22Rv1 (cell line): ENCODE results near the gene SLC18B1.

ENCODE experiments used
- H3K27ac ChIP-seq: fragments of 450-650 bp; 2 replicates; pipeline ENCODE4 v1.5.1; 2017
- ZFX ChIP-seq: fragments of 450-650 bp; IDR thresholded peaks from 2 replicates; pipeline ENCODE4 v1.6.1; 2017; ENCODE audit warnings: antibody characterized with exemption, borderline replicate concordance
- TF ChIP-seq, protein P1 (sequence below): fragments of 450-650 bp; IDR thresholded peaks from 2 replicates; pipeline ENCODE4 v1.5.1; 2017; ENCODE audit warnings: mild to moderate bottlenecking

SLC18B1 gene

DNA sequence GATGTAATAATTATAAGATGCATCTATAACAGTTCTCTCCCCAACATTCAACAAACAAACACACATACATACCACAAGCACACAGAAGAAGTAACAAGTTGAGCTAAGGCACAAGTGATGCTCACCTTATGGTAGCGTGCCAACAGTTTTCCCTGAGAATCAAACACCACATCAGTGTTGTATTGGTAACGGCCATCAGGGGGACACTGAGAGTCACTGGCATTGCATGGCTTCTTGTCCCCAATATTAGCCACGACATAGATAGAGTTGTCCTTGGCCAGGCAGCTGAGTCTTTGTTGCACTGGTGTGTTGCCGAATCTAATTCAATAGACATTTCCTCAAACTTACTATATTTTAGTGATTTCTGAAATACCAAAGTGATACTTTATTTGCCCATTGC lies 69.8 kb downstream of the SLC18B1 start:
- H3K27ac ChIP-seq, result no peak overlapping the region
- TF ChIP-seq, protein P1, sequence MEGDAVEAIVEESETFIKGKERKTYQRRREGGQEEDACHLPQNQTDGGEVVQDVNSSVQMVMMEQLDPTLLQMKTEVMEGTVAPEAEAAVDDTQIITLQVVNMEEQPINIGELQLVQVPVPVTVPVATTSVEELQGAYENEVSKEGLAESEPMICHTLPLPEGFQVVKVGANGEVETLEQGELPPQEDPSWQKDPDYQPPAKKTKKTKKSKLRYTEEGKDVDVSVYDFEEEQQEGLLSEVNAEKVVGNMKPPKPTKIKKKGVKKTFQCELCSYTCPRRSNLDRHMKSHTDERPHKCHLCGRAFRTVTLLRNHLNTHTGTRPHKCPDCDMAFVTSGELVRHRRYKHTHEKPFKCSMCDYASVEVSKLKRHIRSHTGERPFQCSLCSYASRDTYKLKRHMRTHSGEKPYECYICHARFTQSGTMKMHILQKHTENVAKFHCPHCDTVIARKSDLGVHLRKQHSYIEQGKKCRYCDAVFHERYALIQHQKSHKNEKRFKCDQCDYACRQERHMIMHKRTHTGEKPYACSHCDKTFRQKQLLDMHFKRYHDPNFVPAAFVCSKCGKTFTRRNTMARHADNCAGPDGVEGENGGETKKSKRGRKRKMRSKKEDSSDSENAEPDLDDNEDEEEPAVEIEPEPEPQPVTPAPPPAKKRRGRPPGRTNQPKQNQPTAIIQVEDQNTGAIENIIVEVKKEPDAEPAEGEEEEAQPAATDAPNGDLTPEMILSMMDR, result no peak
- no peak for TF ChIP-seq ZFX

DNA sequence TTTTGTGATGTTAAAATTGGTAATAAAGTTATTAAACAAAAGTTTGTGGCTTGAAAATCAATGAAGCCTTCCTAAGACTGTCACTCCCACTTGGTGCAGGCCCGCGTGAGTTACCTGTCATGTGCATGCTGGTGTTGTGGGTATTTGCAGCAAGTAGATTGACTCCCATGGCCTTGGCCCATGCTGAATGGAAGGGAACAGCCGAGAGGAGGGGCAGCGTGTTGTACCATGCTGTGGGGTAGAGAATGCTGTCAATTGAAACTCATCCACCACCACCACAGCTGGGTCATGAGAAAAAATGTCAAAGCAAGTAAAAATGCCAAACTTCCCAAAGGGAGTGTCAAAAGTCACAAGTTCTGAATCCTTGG lies 71.8 kb downstream of the SLC18B1 start:
- H3K27ac ChIP-seq, result no peak overlapping the region
- TF ChIP-seq ZFX, result no peak
- TF ChIP-seq, protein P1, result no peak

DNA sequence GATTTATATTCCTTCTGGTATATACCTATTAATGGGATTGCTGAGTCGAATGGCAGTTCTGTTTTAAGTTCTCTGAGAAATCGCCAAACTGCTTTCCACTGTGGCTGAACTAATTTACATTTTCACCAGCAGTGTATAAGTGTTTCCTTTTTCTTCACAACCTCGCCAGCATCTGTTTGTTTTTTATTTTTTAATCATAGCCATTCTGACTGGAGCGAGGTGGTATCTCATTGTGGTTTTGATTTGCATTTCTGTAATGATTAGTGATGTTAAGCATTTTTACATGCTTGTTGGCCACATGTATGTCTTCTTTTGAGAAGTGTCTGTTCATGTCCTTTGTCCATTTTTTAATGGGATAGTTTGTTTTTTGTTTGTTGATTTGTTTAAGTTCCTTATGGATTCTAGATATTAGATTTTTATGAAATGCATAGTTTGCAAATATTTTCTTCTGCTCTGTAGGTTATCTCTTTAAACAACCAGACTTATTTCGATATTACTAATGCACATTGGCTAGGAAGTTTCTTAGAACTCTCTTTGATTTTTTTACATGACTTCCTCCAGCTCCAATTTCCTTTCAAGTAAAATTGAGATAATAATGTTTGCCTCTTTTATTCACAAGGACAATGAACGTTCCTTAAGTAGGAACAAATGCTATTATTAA lies 72.4 kb downstream of the SLC18B1 start:
- TF ChIP-seq, protein P1, result no peak
- no peak for TF ChIP-seq ZFX
- H3K27ac ChIP-seq, result no peak overlapping the region

DNA sequence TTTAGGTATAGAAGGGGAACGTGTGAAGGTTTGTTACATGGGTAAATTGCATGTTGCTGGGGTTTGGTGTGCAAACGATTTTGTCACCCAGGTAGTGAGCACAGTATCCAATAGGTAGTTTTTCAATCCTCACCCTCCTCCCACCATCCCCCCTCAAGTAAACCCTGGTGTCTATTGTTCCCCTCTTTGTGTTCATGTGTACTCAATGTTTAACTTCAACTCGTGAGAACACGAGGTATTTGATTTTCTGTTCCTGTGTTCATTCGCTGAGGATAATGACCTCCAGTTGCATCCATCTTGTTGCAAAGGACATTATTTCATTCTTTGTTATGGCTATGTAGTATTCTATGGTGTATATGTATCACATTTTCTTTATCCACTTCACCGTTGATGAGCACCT lies 73.0 kb downstream of the SLC18B1 start:
- TF ChIP-seq, protein P1, result no peak
- TF ChIP-seq ZFX, result no peak

DNA sequence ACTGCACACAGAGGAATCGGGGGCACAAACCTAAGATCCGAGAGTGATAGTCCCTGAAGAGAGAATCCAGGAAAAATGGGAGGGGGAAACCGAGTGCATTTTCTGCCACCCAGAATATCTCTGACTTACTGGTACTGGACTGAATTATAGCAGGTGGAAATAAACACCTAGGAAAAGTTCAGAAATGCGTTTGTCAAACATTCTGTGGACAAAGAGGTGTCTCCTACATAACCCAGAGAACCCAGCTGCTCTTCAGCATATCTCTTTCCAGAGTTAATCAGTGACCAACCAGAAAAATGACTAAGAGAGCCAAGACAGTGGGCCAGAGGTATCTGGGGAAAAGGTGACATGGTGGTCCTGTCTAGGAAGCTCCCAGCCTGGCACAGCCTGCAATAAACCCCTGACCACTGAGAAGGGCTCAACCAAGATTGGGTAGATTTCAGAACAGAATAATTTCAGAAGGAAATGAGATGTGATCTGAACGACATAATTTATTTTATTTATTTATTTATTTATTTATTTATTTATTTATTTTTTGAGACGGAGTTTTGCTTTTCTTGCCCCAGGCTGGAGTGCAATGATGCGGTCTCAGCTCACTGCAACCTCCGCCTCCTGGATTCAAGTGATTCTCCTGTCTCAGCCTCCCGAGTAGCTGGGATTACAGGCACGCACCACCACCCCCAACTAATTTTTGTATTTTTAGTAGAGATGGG lies 78.5 kb downstream of the SLC18B1 start:
- no peak overlapping the region for H3K27ac ChIP-seq
- no peak for TF ChIP-seq ZFX
- TF ChIP-seq, protein P1, result no peak

More for the DNA sequence above, 73.0 kb downstream of the SLC18B1 start:
- no peak overlapping the region for H3K27ac ChIP-seq
